SH-SY5Y (cell line): ENCODE results near the gene CDH10.

Source experiments
- GATA2 ChIP-seq: IDR thresholded peaks from 2 replicates; pipeline ENCODE4 v1.6.1; 2011; ENCODE audit warnings: mild to moderate bottlenecking, low read depth, low read length
- GATA3 ChIP-seq: IDR thresholded peaks from 2 replicates; pipeline ENCODE4 v1.6.1; 2011; ENCODE audit warnings: low read depth, mild to moderate bottlenecking, low read length, moderate library complexity

GRCh38 chr5:24595329-24595728 lies 49.4 kb downstream of the CDH10 start:
- TF ChIP-seq GATA3 (no peak), GATA2 (no peak)
